Colonic mucosa (tissue), 4 donors: Measurements from ENCODE around the gene BRAT1. TPM values are rescaled to one million over a fixed set of nuclear protein-coding genes. Genes with fewer than 3 reads are reported as not detected.

Source experiments
- DNase-seq: peaks from one replicate; pipeline ENCODE4 v3.0.0-alpha.2; 2020
- H3K27ac ChIP-seq: fragments of 200-600 bp; one replicate; pipeline ENCODE4 v1.8.0; 2021
- H3K27me3 ChIP-seq: fragments of 200-600 bp; one replicate; pipeline ENCODE4 v1.8.0; 2021
- H3K36me3 ChIP-seq: fragments of 200-600 bp; one replicate; pipeline ENCODE4 v1.8.0; 2021
- H3K4me1 ChIP-seq: fragments of 200-600 bp; one replicate; pipeline ENCODE4 v1.8.0; 2021; ENCODE audit warnings: mild to moderate bottlenecking
- H3K4me3 ChIP-seq: fragments of 200-600 bp; one replicate; pipeline ENCODE4 v1.8.0; 2021
- H3K9ac ChIP-seq, 2 donors: one replicate each; pipeline ENCODE4 v1.7.0; 2013; ENCODE audit warnings: control low read depth in 2 of 2, low read depth in 2 of 2, low read length in 2 of 2
- H3K9me3 ChIP-seq: fragments of 200-600 bp; one replicate; pipeline ENCODE4 v1.8.0; 2021
- intact Hi-C: fragments of 100-400 bp; cut with DNase I; formaldehyde crosslinking; loops from one replicate; pipeline ENCODE4 v1.14.1; 2022
- total RNA-seq, 2 donors: library from RNA; stranded (reverse); fragmentation: NEBNext Ultra II Directional in 1 of 2; extraction: Animal tissue kit (Norgen Biotek cat#: 25700) in 1 of 2; gene quantifications; one replicate each; pipeline ENCODE4 v1.2.1, GENCODE V29; 2021
- TF ChIP-seq, protein P1 (sequence below): fragments of 200-600 bp; IDR thresholded peaks from one replicate; pipeline ENCODE4 v1.8.0; 2022; ENCODE audit warnings: antibody characterized with exemption, mild to moderate bottlenecking
- donor health status: healthy.
- donor health status: DM: no; HTN: no; CAD: no.
- donor health status: DM: no; HTN: no; CAD: no.

BRAT1 gene
- total RNA-seq, 2 donors from 2014 or later = 19.3 to 40.0 TPM

GRCh38 chr7:2601065-2601464 lies 45.7 kb upstream of the BRAT1 start:
- Histone ChIP-seq H3K4me1 (no peaks in the 10 kb centered on the region), H3K36me3 (no peaks in the 10 kb centered on the region), H3K4me3 (no peak overlapping the region), H3K27ac (no peak overlapping the region), H3K27me3 (no peaks in the 10 kb centered on the region), H3K9me3 (no peaks in the 10 kb centered on the region), H3K9ac (no peak overlapping the region)
- intact Hi-C loops = no loop called here
- TF ChIP-seq, protein P1, sequence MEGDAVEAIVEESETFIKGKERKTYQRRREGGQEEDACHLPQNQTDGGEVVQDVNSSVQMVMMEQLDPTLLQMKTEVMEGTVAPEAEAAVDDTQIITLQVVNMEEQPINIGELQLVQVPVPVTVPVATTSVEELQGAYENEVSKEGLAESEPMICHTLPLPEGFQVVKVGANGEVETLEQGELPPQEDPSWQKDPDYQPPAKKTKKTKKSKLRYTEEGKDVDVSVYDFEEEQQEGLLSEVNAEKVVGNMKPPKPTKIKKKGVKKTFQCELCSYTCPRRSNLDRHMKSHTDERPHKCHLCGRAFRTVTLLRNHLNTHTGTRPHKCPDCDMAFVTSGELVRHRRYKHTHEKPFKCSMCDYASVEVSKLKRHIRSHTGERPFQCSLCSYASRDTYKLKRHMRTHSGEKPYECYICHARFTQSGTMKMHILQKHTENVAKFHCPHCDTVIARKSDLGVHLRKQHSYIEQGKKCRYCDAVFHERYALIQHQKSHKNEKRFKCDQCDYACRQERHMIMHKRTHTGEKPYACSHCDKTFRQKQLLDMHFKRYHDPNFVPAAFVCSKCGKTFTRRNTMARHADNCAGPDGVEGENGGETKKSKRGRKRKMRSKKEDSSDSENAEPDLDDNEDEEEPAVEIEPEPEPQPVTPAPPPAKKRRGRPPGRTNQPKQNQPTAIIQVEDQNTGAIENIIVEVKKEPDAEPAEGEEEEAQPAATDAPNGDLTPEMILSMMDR = no peak
- no peak for DNase-seq

GRCh38 chr7:2598154-2598823 lies 43.0 kb upstream of the BRAT1 start:
- H3K36me3 ChIP-seq = no peaks in the 10 kb centered on the region
- H3K9me3 ChIP-seq = no peaks in the 10 kb centered on the region
- no peak overlapping the region for H3K9ac ChIP-seq
- H3K4me1 ChIP-seq = no peaks in the 10 kb centered on the region
- DNase-seq = no peak
- H3K4me3 ChIP-seq = no peak overlapping the region
- H3K27me3 ChIP-seq = no peaks in the 10 kb centered on the region
- TF ChIP-seq, protein P1 = no peak
- intact Hi-C loops = no loop called here
- no peak overlapping the region for H3K27ac ChIP-seq

DNA sequence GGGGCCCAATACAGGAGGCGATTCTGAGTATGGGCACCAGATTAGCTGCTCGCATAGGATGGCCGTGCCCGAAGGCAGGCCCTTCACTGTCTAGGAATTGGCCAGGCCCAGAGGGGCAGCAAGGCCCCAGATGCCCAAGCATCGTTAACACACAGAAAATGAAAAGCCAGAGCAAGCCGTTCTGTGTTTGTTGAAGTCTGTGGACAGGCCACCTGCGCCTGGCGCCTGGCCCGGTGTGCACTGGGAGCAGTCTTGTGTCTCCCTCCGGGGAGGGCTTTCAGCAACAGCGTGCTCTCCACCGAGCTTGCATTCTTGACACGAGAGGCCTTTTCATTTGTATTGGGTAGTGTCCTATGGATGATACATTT lies 41.9 kb upstream of the BRAT1 start:
- Histone ChIP-seq H3K4me3 (no peak overlapping the region), H3K27ac (no peak overlapping the region), H3K9me3 (no peaks in the 10 kb centered on the region), H3K9ac (no peak overlapping the region), H3K27me3 (no peaks in the 10 kb centered on the region), H3K4me1 (no peaks in the 10 kb centered on the region), H3K36me3 (no peaks in the 10 kb centered on the region)
- TF ChIP-seq, protein P1 = no peak
- DNase-seq = no peak
- intact Hi-C loops = no loop called here

DNA sequence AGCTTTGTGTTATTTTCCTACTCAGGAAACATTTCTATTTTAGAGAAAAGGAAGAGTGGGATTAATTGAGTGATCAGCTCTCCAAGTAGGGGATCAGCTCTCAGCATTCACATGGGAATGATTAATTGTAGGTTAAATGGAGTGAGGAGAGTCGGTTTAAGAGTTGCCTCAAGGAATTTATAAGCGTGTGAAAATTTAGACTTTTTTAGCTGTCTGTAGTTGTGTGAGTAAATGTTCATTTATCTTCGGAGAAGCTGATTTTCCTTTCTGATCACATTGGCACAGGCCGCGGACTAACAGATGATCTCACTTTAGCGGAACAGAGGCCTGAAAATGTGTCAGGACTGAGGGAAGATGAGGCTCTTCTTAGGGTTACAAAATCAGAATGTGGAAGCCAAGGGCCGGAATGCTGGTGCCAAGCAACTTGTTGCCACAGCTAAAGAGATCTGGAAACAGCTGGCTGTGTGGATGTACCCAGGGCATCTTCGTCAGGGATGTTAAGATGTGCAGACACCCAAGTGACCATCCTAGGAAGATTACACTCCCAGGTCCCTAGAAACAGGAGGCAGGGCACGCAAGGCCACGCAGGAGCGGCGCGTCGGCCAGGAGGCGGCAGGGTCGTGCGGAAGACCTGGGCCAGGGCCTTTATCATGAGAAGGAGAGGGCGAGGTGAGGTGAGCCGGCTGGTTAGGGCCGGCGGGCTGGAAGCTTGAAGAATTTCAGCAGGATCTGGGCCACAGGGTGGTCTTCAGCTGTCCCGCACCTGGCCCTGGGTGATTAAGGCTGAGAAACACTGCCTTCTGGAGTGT lies 41.3 kb upstream of the BRAT1 start:
- H3K27me3 ChIP-seq = no peaks in the 10 kb centered on the region
- no peak overlapping the region for H3K4me3 ChIP-seq
- no peak overlapping the region for H3K9ac ChIP-seq
- no peak for DNase-seq
- no peaks in the 10 kb centered on the region for H3K4me1 ChIP-seq
- TF ChIP-seq, protein P1 = no peak
- H3K36me3 ChIP-seq = no peaks in the 10 kb centered on the region
- intact Hi-C loops = no loop called here
- H3K27ac ChIP-seq = no peak overlapping the region
- H3K9me3 ChIP-seq = no peaks in the 10 kb centered on the region

- DNase-seq = no peak
- Histone ChIP-seq H3K36me3 (no peaks in the 10 kb centered on the region), H3K27ac (no peak overlapping the region), H3K4me1 (no peaks in the 10 kb centered on the region), H3K9ac (no peak overlapping the region), H3K9me3 (no peaks in the 10 kb centered on the region), H3K4me3 (no peak overlapping the region), H3K27me3 (no peaks in the 10 kb centered on the region)
- TF ChIP-seq, protein P1 = no peak
- intact Hi-C loops = no loop called here
These were observed 40.0 kb upstream of the BRAT1 start for GRCh38 chr7:2595258-2595860.
